K562 (cell line): ENCODE measurements around the gene MED29. TPM values are rescaled to one million over a fixed set of nuclear protein-coding genes. Genes with fewer than 3 reads are reported as not detected.

Experiments
- BRD9 ChIP-seq: fragments of 450-650 bp; IDR thresholded peaks from 2 replicates; pipeline ENCODE4 v1.6.1; 2018; ENCODE audit warnings: low read depth; ENCODE audit not compliant: partially characterized antibody
- C11orf30 ChIP-seq: fragments of 450-650 bp; IDR thresholded peaks from 2 replicates; pipeline ENCODE4 v1.6.1; 2016; ENCODE audit warnings: low read depth, mild to moderate bottlenecking
- CBX3 ChIP-seq, 2 experiments: IDR thresholded peaks; 1 replicate in 1 of 2; 2 replicates in 1 of 2; pipeline ENCODE4 v1.6.1; 2012; ENCODE audit warnings: inconsistent platforms in 2 of 2, low read length in 2 of 2, borderline replicate concordance in 1 of 2, control low read depth in 1 of 2
- CHD2 ChIP-seq: IDR thresholded peaks from 2 replicates; pipeline ENCODE4 v1.6.1; 2011; ENCODE audit warnings: low read depth, low read length
- CREM ChIP-seq: IDR thresholded peaks from 2 replicates; pipeline ENCODE4 v1.6.1; 2014; ENCODE audit warnings: antibody characterized with exemption, low read depth
- EGR1 ChIP-seq: fragments of 450-650 bp; conservative IDR thresholded peaks from 2 replicates; pipeline ENCODE4 v1.6.1; 2017; ENCODE audit warnings: mild to moderate bottlenecking
- ETV6 ChIP-seq, 3 experiments: fragments of 150-350 bp in 1 of 3; sonication (generic) in 1 of 3; formaldehyde crosslinking in 1 of 3; IDR thresholded peaks; 2 replicates each; pipeline versions ENCODE4 v1.6.1 to v1.8.0; 2014 to 2022; ENCODE audit warnings: borderline replicate concordance in 2 of 3, low read depth in 2 of 3, antibody characterized with exemption in 1 of 3, low read length in 1 of 3, mild to moderate bottlenecking in 1 of 3, missing genetic modification reagents in 1 of 3
- FOXK1 ChIP-seq: sonication (generic); formaldehyde crosslinking; IDR thresholded peaks from 2 replicates; pipeline ENCODE4 v1.8.0; 2022; ENCODE audit warnings: missing genetic modification reagents, mild to moderate bottlenecking, borderline replicate concordance
- HDGF ChIP-seq: fragments of 450-650 bp; IDR thresholded peaks from 2 replicates; pipeline ENCODE4 v1.6.1; 2016
- ID3 ChIP-seq, 2 experiments: fragments of 250-450 bp in 1 of 2; fragments of 450-650 bp in 1 of 2; sonication (Bioruptor Pico) in 1 of 2; IDR thresholded peaks; 2 replicates each; pipeline versions ENCODE4 v1.6.1 to v1.8.0; 2016 to 2021; ENCODE audit warnings: mild to moderate bottlenecking in 2 of 2, moderate library complexity in 2 of 2, missing compliant biosample characterization in 1 of 2, missing genetic modification characterization in 1 of 2
- KDM2B ChIP-seq: fragments of 250-450 bp; sonication (Bioruptor Pico); IDR thresholded peaks from 2 replicates; pipeline ENCODE4 v1.8.0; 2021; ENCODE audit warnings: mild to moderate bottlenecking, moderate library complexity
- MCM7 ChIP-seq, 2 experiments: fragments of 450-650 bp; IDR thresholded peaks; 2 replicates each; pipeline ENCODE4 v1.6.1; 2016 to 2018
- MED1 ChIP-seq: sonication (generic); formaldehyde crosslinking; IDR thresholded peaks from 2 replicates; pipeline ENCODE4 v1.8.1; 2023; ENCODE audit warnings: missing genetic modification reagents, borderline replicate concordance
- MXI1 ChIP-seq: IDR thresholded peaks from 2 replicates; pipeline ENCODE4 v1.6.1; 2011; ENCODE audit warnings: low read depth, mild to moderate bottlenecking, improper control_type of control experiment, low read length
- NCOR1 ChIP-seq: fragments of 450-650 bp; IDR thresholded peaks from 2 replicates; pipeline ENCODE4 v1.6.1; 2016; ENCODE audit warnings: mild to moderate bottlenecking, moderate library complexity
- NFATC3 ChIP-seq: fragments of 450-650 bp; IDR thresholded peaks from 2 replicates; pipeline ENCODE4 v1.6.1; 2017; ENCODE audit warnings: mild to moderate bottlenecking
- NFE2L1 ChIP-seq: fragments of 450-650 bp; IDR thresholded peaks from 2 replicates; pipeline ENCODE4 v1.6.1; 2016; ENCODE audit warnings: missing genetic modification characterization, low read depth, mild to moderate bottlenecking, missing compliant biosample characterization, moderate library complexity, borderline replicate concordance
- POLR2B ChIP-seq: fragments of 450-650 bp; IDR thresholded peaks from 2 replicates; pipeline ENCODE4 v1.6.1; 2018; ENCODE audit warnings: low read depth; ENCODE audit not compliant: partially characterized antibody
- RBFOX2 ChIP-seq: fragments of 200-400 bp; formaldehyde crosslinking; IDR thresholded peaks from 2 replicates; pipeline ENCODE4 v1.6.1; 2017; ENCODE audit warnings: low read depth, mild to moderate bottlenecking, low read length, moderate library complexity
- RBM25 ChIP-seq: fragments of 200-400 bp; formaldehyde crosslinking; IDR thresholded peaks from 2 replicates; pipeline ENCODE4 v1.6.1; 2018; ENCODE audit warnings: low read length, low read depth, moderate library complexity; ENCODE audit not compliant: severe bottlenecking
- RUNX1 ChIP-seq: sonication (generic); IDR thresholded peaks from 2 replicates; pipeline ENCODE4 v1.6.1; 2016; ENCODE audit warnings: antibody characterized with exemption, low read depth
- SIX5 ChIP-seq, 2 experiments: IDR thresholded peaks; 2 replicates each; pipeline ENCODE4 v1.6.1; 2011; ENCODE audit warnings: low read length in 2 of 2, borderline replicate concordance in 1 of 2, low read depth in 1 of 2, mild to moderate bottlenecking in 1 of 2, moderate library complexity in 1 of 2; ENCODE audit not compliant: insufficient read depth in 1 of 2
- TAF1 ChIP-seq: IDR thresholded peaks from 2 replicates; pipeline ENCODE4 v1.6.1; 2011; ENCODE audit warnings: mild to moderate bottlenecking, low read length, moderate library complexity; ENCODE audit not compliant: insufficient read depth, control insufficient read depth, severe bottlenecking; ENCODE audit errors: extremely low read depth
- TOE1 ChIP-seq, 2 experiments: fragments of 450-650 bp in 1 of 2; sonication (generic) in 1 of 2; formaldehyde crosslinking in 1 of 2; IDR thresholded peaks; 2 replicates each; pipeline versions ENCODE4 v1.7.1 to v1.8.0; 2016 to 2022; ENCODE audit warnings: borderline replicate concordance in 2 of 2, mild to moderate bottlenecking in 2 of 2, antibody characterized with exemption in 1 of 2, inconsistent platforms in 1 of 2, low read depth in 1 of 2, missing genetic modification reagents in 1 of 2, moderate library complexity in 1 of 2
- ZC3H8 ChIP-seq: fragments of 450-650 bp; IDR thresholded peaks from 2 replicates; pipeline ENCODE4 v1.6.1; 2017
- ZNF224 ChIP-seq: sonication (generic); formaldehyde crosslinking; IDR thresholded peaks from 2 replicates; pipeline ENCODE4 v1.8.0; 2022; ENCODE audit warnings: mild to moderate bottlenecking, missing genetic modification reagents
- ZNF282 ChIP-seq: sonication (generic); formaldehyde crosslinking; IDR thresholded peaks from 2 replicates; pipeline ENCODE4 v1.8.1; 2023; ENCODE audit warnings: missing genetic modification reagents
- polyA plus RNA-seq, 8 experiments: library from polyadenylated mRNA; depleted of rRNA in 4 of 8; stranded (reverse) in 5 of 8; unstranded in 3 of 8; fragments of >200 nt; fragmentation: Nextera tagmentation in 2 of 8; fragmentation: Illumina TruSeq in 1 of 8; extraction: Ambion mirVana in 2 of 8; extraction: Trizol in 1 of 8; gene quantifications; 2 replicates each; pipeline versions ENCODE4 v1.2.1 to v1.2.3, GENCODE V29; 2011 to 2014; ENCODE audit warnings: inconsistent platforms in 1 of 8, missing spikeins in 1 of 8
- total RNA-seq, 7 experiments: library from RNA; depleted of rRNA in 6 of 7; stranded (reverse); fragments of >200 nt in 6 of 7; fragmentation: Illumina TruSeq in 2 of 7; extraction: Trizol in 2 of 7; gene quantifications; 2 replicates each; pipeline versions ENCODE4 v1.2.1 to v1.2.3, GENCODE V29; 2011 to 2021; ENCODE audit warnings: low replicate concordance in 1 of 7

The MED29 gene
- total and polyA plus RNA-seq, 9 of the 15 experiments (the other 6 are each of a cell fraction or from before 2014, with no cell fraction given), result 1.8 to 22.6 (median 12.4) TPM

GRCh38 chr19:39430675-39431593 is 39.8 kb downstream of the MED29 start (continued):
- TF ChIP-seq ETV6 (IDR thresholded peaks at IDR 0.05; ENCODE audit: borderline replicate concordance in 1 of 2, low read depth in 2 of 2, low read length in 1 of 2) (peak; percentile 60 to 91; a peak in 3 of 4 replicates), ETV6 (CRISPR knock-in tag; IDR thresholded peaks at IDR 0.05; ENCODE audit: borderline replicate concordance) (0 out of 2 replicates have a peak, but pooled peaks have one; percentile 16), BRD9 (peak; percentile 21), NCOR1 (no peak), ZNF282 (CRISPR knock-in tag) (no peak), ID3 (CRISPR knock-in tag; IDR thresholded peaks at IDR 0.05) (no peak), ID3 (tag; IDR thresholded peaks at IDR 0.05) (peak; percentile 60; the same call in 1 of the 2 replicates), RUNX1 (no peak), FOXK1 (CRISPR knock-in tag) (peak; percentile 88; the same call in 1 of the 2 replicates), SIX5 (IDR thresholded peaks at IDR 0.05; ENCODE audit: borderline replicate concordance in 1 of 2, insufficient read depth in 1 of 2, low read depth in 1 of 2, low read length in 2 of 2) (no peak), NFE2L1 (tag) (no peak), ZNF224 (CRISPR knock-in tag) (no peak), CBX3 (IDR thresholded peaks at IDR 0.05; ENCODE audit: borderline replicate concordance in 1 of 2, low read length in 2 of 2) (peak in 1 of 2 experiments; percentile 83; a peak in 1 of 3 replicates), RBFOX2 (peak; percentile 69; the same call in 1 of the 2 replicates), RBM25 (no peak), MXI1 (no peak), HDGF (0 out of 2 replicates have a peak, but pooled peaks have one; percentile 47), ZC3H8 (no peak), NFATC3 (no peak), TOE1 (IDR thresholded peaks at IDR 0.05; ENCODE audit: borderline replicate concordance) (peak; percentile 47; the same call in 1 of the 2 replicates), TOE1 (CRISPR knock-in tag; IDR thresholded peaks at IDR 0.05; ENCODE audit: borderline replicate concordance, low read depth) (no peak), TAF1 (no peak), CHD2 (0 out of 2 replicates have a peak, but pooled peaks have one; percentile 35), POLR2B (peak; percentile 68), C11orf30 (peak; percentile 64; the same call in 1 of the 2 replicates), MCM7 (IDR thresholded peaks at IDR 0.05) (no peak), CREM (peak; percentile 93), MED1 (CRISPR knock-in tag) (no peak), EGR1 (no peak), KDM2B (CRISPR knock-in tag) (no peak)
